Keratinocyte (primary cell): ENCODE data around the gene TCEANC. TPM values are rescaled to one million over a fixed set of nuclear protein-coding genes. Genes with fewer than 3 reads are reported as not detected.

ENCODE experiments used
- DNase-seq: peaks from one replicate; pipeline ENCODE4 v3.0.0-alpha.2; 2011; ENCODE audit warnings: low read depth, missing footprints, low spot score
- FAIRE-seq: peaks from 2 replicates; lab custom pipeline; 2011; peaks lifted over from hg19 to GRCh38; lab: Jason Lieb, UNC
- H2AFZ ChIP-seq: 2 replicates; pipeline ENCODE4 v1.6.0; 2012; ENCODE audit warnings: low read length, control low read depth, inconsistent platforms; ENCODE audit not compliant: control insufficient read depth
- H3K27ac ChIP-seq: 2 replicates; pipeline ENCODE4 v1.5.1; 2011; ENCODE audit warnings: low read length; ENCODE audit not compliant: control insufficient read depth, insufficient read depth
- H3K27me3 ChIP-seq: 3 replicates; pipeline ENCODE4 v1.6.0; 2011; ENCODE audit warnings: low read length; ENCODE audit not compliant: control insufficient read depth, insufficient read depth; ENCODE audit errors: extremely low read depth
- H3K36me3 ChIP-seq, 2 experiments: 2 replicates in 1 of 2; 3 replicates in 1 of 2; pipeline ENCODE4 v1.5.1; 2011; ENCODE audit warnings: low read length in 2 of 2, mild to moderate bottlenecking in 1 of 2; ENCODE audit not compliant: control insufficient read depth in 2 of 2, insufficient read depth in 2 of 2; ENCODE audit errors: extremely low read depth in 1 of 2
- H3K4me1 ChIP-seq: 3 replicates; pipeline ENCODE4 v1.5.1; 2011; ENCODE audit warnings: low read length; ENCODE audit not compliant: control insufficient read depth, insufficient read depth; ENCODE audit errors: extremely low read depth
- H3K4me2 ChIP-seq: 3 replicates; pipeline ENCODE4 v1.6.0; 2011; ENCODE audit warnings: low read depth, low read length; ENCODE audit not compliant: control insufficient read depth, insufficient read depth; ENCODE audit errors: extremely low read depth
- H3K4me3 ChIP-seq, 3 experiments: fragments of 200-600 bp in 1 of 3; sonication (generic) in 1 of 3; 2 replicates in 2 of 3; 3 replicates in 1 of 3; pipeline ENCODE4 v1.5.1; 2011 to 2016; ENCODE audit warnings: low read length in 3 of 3, mild to moderate bottlenecking in 3 of 3, control low read depth in 2 of 3, inconsistent platforms in 1 of 3, low read depth in 1 of 3, mixed read lengths in 1 of 3, mixed run types in 1 of 3, moderate library complexity in 1 of 3; ENCODE audit not compliant: control insufficient read depth in 2 of 3, insufficient read depth in 2 of 3; ENCODE audit errors: extremely low read depth in 1 of 3
- H3K79me2 ChIP-seq: 2 replicates; pipeline ENCODE4 v1.6.0; 2012; ENCODE audit warnings: low read length; ENCODE audit not compliant: control insufficient read depth, insufficient read depth
- H3K9ac ChIP-seq: 3 replicates; pipeline ENCODE4 v1.6.0; 2011; ENCODE audit warnings: low read length; ENCODE audit not compliant: control insufficient read depth, insufficient read depth; ENCODE audit errors: extremely low read depth
- H3K9me1 ChIP-seq: 3 replicates; pipeline ENCODE4 v1.6.0; 2011; ENCODE audit warnings: low read length; ENCODE audit not compliant: control insufficient read depth, insufficient read depth; ENCODE audit errors: extremely low read depth
- H3K9me3 ChIP-seq: 2 replicates; pipeline ENCODE4 v1.5.1; 2012; ENCODE audit warnings: low read depth, low read length; ENCODE audit not compliant: control insufficient read depth
- H4K20me1 ChIP-seq: 3 replicates; pipeline ENCODE4 v1.6.0; 2011; ENCODE audit warnings: low read length; ENCODE audit not compliant: control insufficient read depth, insufficient read depth; ENCODE audit errors: extremely low read depth
- EZH2 ChIP-seq: IDR thresholded peaks from one replicate; pipeline ENCODE4 v1.6.1; 2012; ENCODE audit warnings: inconsistent platforms, mild to moderate bottlenecking, low read length, moderate library complexity
- dilution Hi-C: fragments of 300-500 bp; cut with MboI; formaldehyde crosslinking; loops from one replicate; pipeline ENCODE4 v1.7.0; 2020; ENCODE audit warnings: low sequenced_read_pairs; ENCODE audit not compliant: extremely low pct_ligation_motif_present
- polyA plus RNA-seq, 5 experiments: library from polyadenylated mRNA; depleted of rRNA in 3 of 5; stranded (reverse) in 3 of 5; stranded (forward) in 1 of 5; unstranded in 1 of 5; fragments of >200 nt; gene quantifications; 1 replicate in 1 of 5; 2 replicates in 3 of 5; 3 replicates in 1 of 5; pipeline versions ENCODE4 v1.2.1 to v1.2.3, GENCODE V29; 2011 to 2012; ENCODE audit warnings: missing spikeins in 2 of 5, low read depth in 1 of 5, low replicate concordance in 1 of 5
- TF ChIP-seq, protein P1 (sequence below), 3 experiments: IDR thresholded peaks in 1 of 3; conservative IDR thresholded peaks in 1 of 3; optimal IDR thresholded peaks in 1 of 3; 2 replicates in 2 of 3; 3 replicates in 1 of 3; pipeline versions ENCODE3 to v1.5.1; 2011; ENCODE audit warnings: low read length in 3 of 3, mild to moderate bottlenecking in 3 of 3, moderate library complexity in 2 of 3, control low read depth in 1 of 3, inconsistent platforms in 1 of 3; ENCODE audit not compliant: insufficient read depth in 2 of 3; ENCODE audit errors: extremely low read depth in 1 of 3

Gene TCEANC
- polyA plus RNA-seq, 1 donor (not counting 4 experiments of a cell fraction or from before 2014, with no cell fraction given), result 1.8 TPM

DNA sequence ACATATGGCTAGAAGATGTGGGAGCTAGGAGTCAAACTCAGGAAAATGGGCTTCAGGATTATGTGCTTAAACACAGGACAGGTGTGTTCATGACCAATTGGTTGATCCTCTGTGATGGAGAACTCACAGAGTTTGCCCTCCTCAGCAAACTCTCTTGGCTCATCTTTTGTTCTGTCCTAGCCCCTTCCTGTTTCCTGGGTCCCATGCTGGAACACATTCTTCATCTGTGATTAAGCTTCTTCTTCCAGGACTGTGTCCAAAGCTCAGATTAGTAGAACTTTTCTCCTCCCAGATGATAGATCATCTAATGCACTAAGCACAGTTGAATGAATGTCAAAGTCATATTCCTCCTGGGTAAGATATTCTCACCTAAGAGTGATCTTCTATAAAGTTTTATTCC, 38.8 kb upstream of the TCEANC start:
- Histone ChIP-seq H3K9me1 (no peaks in the 10 kb centered on the region), H3K9ac (no peak overlapping the region), H3K4me3 (no peak overlapping the region), H3K79me2 (no peaks in the 10 kb centered on the region), H3K27me3 (peaks cover 9% of the 10 kb centered on the region), H2AFZ (no peak overlapping the region), H3K4me1 (no peaks in the 10 kb centered on the region), H3K36me3 (no peaks in the 10 kb centered on the region), H4K20me1 (no peaks in the 10 kb centered on the region), H3K4me2 (no peak overlapping the region), H3K9me3 (no peaks in the 10 kb centered on the region), H3K27ac (no peak overlapping the region)
- no peak for DNase-seq
- no peak for TF ChIP-seq EZH2
- TF ChIP-seq, protein P1, sequence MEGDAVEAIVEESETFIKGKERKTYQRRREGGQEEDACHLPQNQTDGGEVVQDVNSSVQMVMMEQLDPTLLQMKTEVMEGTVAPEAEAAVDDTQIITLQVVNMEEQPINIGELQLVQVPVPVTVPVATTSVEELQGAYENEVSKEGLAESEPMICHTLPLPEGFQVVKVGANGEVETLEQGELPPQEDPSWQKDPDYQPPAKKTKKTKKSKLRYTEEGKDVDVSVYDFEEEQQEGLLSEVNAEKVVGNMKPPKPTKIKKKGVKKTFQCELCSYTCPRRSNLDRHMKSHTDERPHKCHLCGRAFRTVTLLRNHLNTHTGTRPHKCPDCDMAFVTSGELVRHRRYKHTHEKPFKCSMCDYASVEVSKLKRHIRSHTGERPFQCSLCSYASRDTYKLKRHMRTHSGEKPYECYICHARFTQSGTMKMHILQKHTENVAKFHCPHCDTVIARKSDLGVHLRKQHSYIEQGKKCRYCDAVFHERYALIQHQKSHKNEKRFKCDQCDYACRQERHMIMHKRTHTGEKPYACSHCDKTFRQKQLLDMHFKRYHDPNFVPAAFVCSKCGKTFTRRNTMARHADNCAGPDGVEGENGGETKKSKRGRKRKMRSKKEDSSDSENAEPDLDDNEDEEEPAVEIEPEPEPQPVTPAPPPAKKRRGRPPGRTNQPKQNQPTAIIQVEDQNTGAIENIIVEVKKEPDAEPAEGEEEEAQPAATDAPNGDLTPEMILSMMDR (optimal IDR thresholded peaks at IDR 0.05 in 1 of 3, IDR thresholded peaks at IDR 0.05 in 1 of 3, conservative IDR thresholded peaks at IDR 0.05 in 1 of 3; ENCODE audit: extremely low read depth in 1 of 3, insufficient read depth in 2 of 3, low read length in 3 of 3), result no peak
- FAIRE-seq, result no peak
- dilution Hi-C loops, result no loop called here

DNA sequence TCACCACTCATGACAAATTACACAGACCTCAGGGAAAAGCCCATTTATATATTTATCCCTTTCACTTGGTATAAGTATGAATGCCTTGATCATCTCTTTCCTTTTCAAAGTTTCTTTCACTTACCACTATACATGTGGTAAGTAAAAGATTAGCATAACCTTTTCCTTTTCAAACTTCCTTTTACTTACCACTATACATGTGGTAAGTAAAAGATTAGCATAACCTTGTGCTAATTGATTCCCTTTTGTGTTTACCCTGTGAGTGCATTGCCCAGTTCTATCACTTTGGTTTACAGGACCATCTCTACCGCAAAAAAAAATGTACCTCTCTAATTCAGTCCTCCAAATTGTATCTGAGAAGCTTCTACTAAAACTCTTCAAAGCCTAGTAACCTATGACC, 32.7 kb upstream of the TCEANC start:
- H4K20me1 ChIP-seq, result no peaks in the 10 kb centered on the region
- no peaks in the 10 kb centered on the region for H3K9me3 ChIP-seq
- dilution Hi-C loops, result loop anchor here (5.0 kb wide), 1 partner anchor 53 kb away; the partner anchor contains the start of gene EGFL6
- no peak overlapping the region for H2AFZ ChIP-seq
- H3K27me3 ChIP-seq, result peaks cover 8% of the 10 kb centered on the region
- H3K4me1 ChIP-seq, result no peaks in the 10 kb centered on the region
- no peaks in the 10 kb centered on the region for H3K36me3 ChIP-seq
- no peak overlapping the region for H3K4me2 ChIP-seq
- H3K79me2 ChIP-seq, result no peaks in the 10 kb centered on the region
- no peak for FAIRE-seq
- DNase-seq, result no peak
- no peak for TF ChIP-seq EZH2
- TF ChIP-seq, protein P1 (optimal IDR thresholded peaks at IDR 0.05 in 1 of 3, IDR thresholded peaks at IDR 0.05 in 1 of 3, conservative IDR thresholded peaks at IDR 0.05 in 1 of 3; ENCODE audit: extremely low read depth in 1 of 3, insufficient read depth in 2 of 3, low read length in 3 of 3), result no peak
- no peaks in the 10 kb centered on the region for H3K9me1 ChIP-seq
- H3K27ac ChIP-seq, result no peak overlapping the region
- H3K4me3 ChIP-seq, result no peak overlapping the region
- no peak overlapping the region for H3K9ac ChIP-seq
